Pancreas (tissue), 10 donors: ENCODE measurements around the gene NRAP. TPM values are rescaled to one million over a fixed set of nuclear protein-coding genes. Genes with fewer than 3 reads are reported as not detected.

Experiments
- ATAC-seq, 4 donors: fragments of 200-7000 bp; cut with Tn5 transposase; one replicate each; pipeline versions ENCODE4 v1.8.0 to v1.9.1; 2020; ENCODE audit warnings: mild to moderate bottlenecking in 4 of 4, moderate library complexity in 4 of 4
- DNase-seq, 6 donors: peaks; one replicate each; pipeline ENCODE4 v3.0.0-alpha.2; 2020
- FAIRE-seq: peaks from 2 replicates; lab custom pipeline; 2012; peaks lifted over from hg19 to GRCh38; lab: Jason Lieb, UNC
- H3K27ac ChIP-seq, 4 donors: fragments of 200-600 bp; sonication (generic); 1 replicate in 3 of 4; 2 replicates in 1 of 4; pipeline versions ENCODE4 v1.5.0 to v1.8.0; 2020
- H3K27me3 ChIP-seq, 4 donors: fragments of 200-600 bp; one replicate each; pipeline ENCODE4 v1.8.0; 2021
- H3K36me3 ChIP-seq, 3 donors: fragments of 200-600 bp; sonication (generic) in 1 of 3; one replicate each; pipeline versions ENCODE4 v1.5.0 to v1.8.0; 2020 to 2021
- H3K4me1 ChIP-seq, 3 donors: fragments of 200-600 bp; one replicate each; pipeline ENCODE4 v1.8.0; 2021
- H3K4me3 ChIP-seq, 4 donors: fragments of 200-600 bp; sonication (generic) in 2 of 4; one replicate each; pipeline versions ENCODE4 v1.5.0 to v1.8.0; 2020 to 2021
- H3K9me3 ChIP-seq, 4 donors: fragments of 200-600 bp; one replicate each; pipeline ENCODE4 v1.8.0; 2021
- CTCF ChIP-seq, 4 donors: fragments of 200-600 bp; sonication (generic) in 3 of 4; IDR thresholded peaks; one replicate each; pipeline versions ENCODE4 v1.5.0 to v1.8.0; 2021; ENCODE audit warnings: antibody characterized with exemption in 4 of 4
- WGBS, 2 donors: extraction: QIAGEN DNeasy Blood & Tissue Kit; methylation state at CpG; one replicate each; pipeline ENCODE4 v1.1.7; 2013; 5-methylcytosine and 5-hydroxymethylcytosine counted together
- intact Hi-C, 3 donors: fragments of 100-400 bp; cut with DNase I; formaldehyde crosslinking; loops; one replicate each; pipeline versions ENCODE4 v1.11.1 to v1.14.2; 2022
- polyA plus RNA-seq, 2 donors: library from polyadenylated mRNA; stranded (reverse); fragments of 200-250 nt; gene quantifications; one replicate each; pipeline ENCODE4 v1.2.3, GENCODE V29; 2013
- total RNA-seq, 6 donors: library from RNA; stranded (reverse); fragmentation: NEBNext Ultra II Directional in 4 of 6; extraction: Animal tissue kit (Norgen Biotek cat#: 25700) in 4 of 6; gene quantifications; one replicate each; pipeline versions ENCODE4 v1.2.1 to v1.2.4, GENCODE V29; 2021 to 2023
- donor health status: healthy with polysubstance abuse.
- donor health status: DM: no; HTN: no; CAD: no; lungs with moderate emphysema.
- donor health status: DM: no; HTN: no; CAD: no.
- donor health status: control.
- donor health status: control.
- donor health status: Bipolar disorder and iron deficiency.
- donor health status: DM: yes; HTN: yes; CAD: no.
- donor health status: DM: no; HTN: no; CAD: no.
- donor health status: DM: no; HTN: no; CAD: no.
- donor health status: DM: yes; HTN: yes; CAD: no.

The NRAP gene
- total and polyA plus RNA-seq, 8 donors = 0.03 to 0.67 (median 0.04) TPM; not detected in 1

DNA sequence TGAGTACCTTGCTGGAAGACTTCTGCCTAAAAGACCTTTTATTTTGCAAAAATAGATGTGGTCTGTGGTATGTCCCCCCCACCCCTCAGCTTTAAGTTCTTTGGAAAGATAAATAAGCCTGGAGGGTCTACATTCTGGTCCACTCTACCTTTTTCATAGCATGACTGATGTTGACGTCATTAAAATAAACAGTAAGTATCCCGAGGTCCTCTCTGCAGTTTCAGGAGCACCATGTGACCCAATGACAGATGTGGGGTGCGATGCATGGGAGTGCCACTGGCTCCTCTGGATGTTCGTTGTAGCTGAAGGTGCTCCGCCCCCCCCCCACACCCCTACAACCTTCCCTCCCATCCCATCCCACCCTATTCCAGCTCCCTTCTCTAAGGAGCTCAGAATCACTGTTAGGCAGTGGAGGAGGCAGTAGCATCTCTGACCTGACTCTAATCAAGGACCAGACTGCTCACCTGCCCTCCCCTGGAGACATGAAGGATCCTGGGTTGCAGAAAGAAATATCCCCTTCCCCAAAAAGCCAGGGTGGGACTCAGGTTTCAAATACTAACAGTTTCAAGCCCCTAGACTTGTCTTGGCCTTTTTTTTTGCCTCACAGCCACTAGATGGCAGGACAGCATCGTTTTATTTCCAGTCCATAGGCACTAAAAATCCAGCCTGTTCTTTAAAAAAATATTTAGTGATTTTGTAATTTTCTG lies 40.9 kb upstream of the NRAP start:
- no peak for DNase-seq
- ATAC-seq = peak in 3 of 4 donors; percentile 73 to 76 (median 74)
- Histone ChIP-seq H3K4me3 (no peak overlapping the region), H3K27ac (no peak overlapping the region), H3K9me3 (no peaks in the 10 kb centered on the region), H3K27me3 (no peaks in the 10 kb centered on the region), H3K36me3 (no peaks in the 10 kb centered on the region), H3K4me1 (peaks cover 6 to 19% (median 8%) of the 10 kb centered on the region in 3 donors)
- peak; percentile 19 to 47 (median 36) for TF ChIP-seq CTCF (IDR thresholded peaks at IDR 0.05)
- peak; percentile 65 for FAIRE-seq
- WGBS, 2 donors = 39 to 43% methylated on average over 6 of the region's 6 CpGs
- intact Hi-C loops = loop anchor here in 2 of 3 donors (5.0 to 10.0 kb wide), 2 partner anchors 398 to 400 kb away; no protein-coding TSS in a partner anchor

- no peak for ATAC-seq
- no peaks in the 10 kb centered on the region for H3K9me3 ChIP-seq
- no peaks in the 10 kb centered on the region for H3K4me1 ChIP-seq
- peaks cover 0 to 17% (median 5%) of the 10 kb centered on the region in 3 donors for H3K36me3 ChIP-seq
- FAIRE-seq = no peak
- H3K4me3 ChIP-seq = no peak overlapping the region
- no peak for DNase-seq
- H3K27ac ChIP-seq = no peak overlapping the region
- no peaks in the 10 kb centered on the region for H3K27me3 ChIP-seq
- 84 to 98% methylated on average over 3 of the region's 3 CpGs for WGBS, 2 donors
- TF ChIP-seq CTCF (IDR thresholded peaks at IDR 0.05) = no peak
- intact Hi-C loops = no loop called here
Measured at GRCh38 chr10:113697595-113697994, 33.8 kb upstream of the NRAP start.

DNA sequence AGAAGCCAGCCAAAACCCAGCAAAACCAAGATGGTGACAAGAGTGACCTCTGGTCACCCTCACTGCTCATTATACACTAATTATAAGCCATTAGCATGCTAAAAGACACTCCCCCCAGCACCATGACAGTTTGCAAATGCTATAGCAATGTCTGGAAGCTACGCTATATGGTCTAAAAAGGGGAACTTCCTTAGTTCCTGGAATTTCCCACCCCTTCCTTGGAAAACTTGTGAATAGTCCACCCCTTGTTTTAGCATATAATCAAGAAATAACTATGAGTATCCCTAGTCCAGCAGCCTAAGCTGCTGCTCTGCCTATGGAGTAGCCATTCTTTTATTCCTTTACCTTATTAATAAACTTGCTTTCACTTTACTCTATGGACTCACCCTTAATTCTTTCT lies 31.9 kb upstream of the NRAP start:
- no peak for DNase-seq
- WGBS, 2 donors = 87 to 100% methylated on average over 1 of the region's 1 CpG
- ATAC-seq = no peak
- no peak for FAIRE-seq
- Histone ChIP-seq H3K4me3 (no peak overlapping the region), H3K27me3 (no peaks in the 10 kb centered on the region), H3K36me3 (peaks cover 0 to 17% (median 5%) of the 10 kb centered on the region in 3 donors), H3K9me3 (no peaks in the 10 kb centered on the region), H3K27ac (no peak overlapping the region), H3K4me1 (no peaks in the 10 kb centered on the region)
- no peak for TF ChIP-seq CTCF (IDR thresholded peaks at IDR 0.05)
- intact Hi-C loops = no loop called here

DNA sequence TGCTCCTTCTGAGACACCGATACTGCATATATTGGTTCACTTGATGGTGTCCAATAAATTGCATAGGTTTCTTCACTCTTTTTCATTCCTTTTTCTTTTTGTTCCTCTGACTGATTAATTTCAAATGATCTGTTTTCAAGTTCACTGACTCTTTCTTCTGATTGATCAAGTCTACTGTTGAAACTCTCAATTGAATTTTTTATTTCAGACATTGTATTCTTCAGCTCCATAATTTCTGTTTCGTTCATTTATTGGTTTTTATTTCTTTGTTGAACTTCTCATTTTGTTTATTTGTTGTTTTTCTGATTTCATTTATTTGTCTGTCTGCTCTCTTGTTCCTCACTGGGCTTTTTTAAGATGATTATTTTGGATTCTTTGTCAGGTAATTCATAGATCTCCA lies 29.5 kb upstream of the NRAP start:
- no peak for ATAC-seq
- intact Hi-C loops = no loop called here
- no peak for TF ChIP-seq CTCF (IDR thresholded peaks at IDR 0.05)
- Histone ChIP-seq H3K27me3 (no peaks in the 10 kb centered on the region), H3K36me3 (peaks cover 0 to 9% (median 5%) of the 10 kb centered on the region in 3 donors), H3K4me1 (no peaks in the 10 kb centered on the region), H3K27ac (no peak overlapping the region), H3K9me3 (no peaks in the 10 kb centered on the region), H3K4me3 (no peak overlapping the region)
- no peak for DNase-seq
- no peak for FAIRE-seq
- 85 to 99% methylated on average over 2 of the region's 2 CpGs for WGBS, 2 donors

DNA sequence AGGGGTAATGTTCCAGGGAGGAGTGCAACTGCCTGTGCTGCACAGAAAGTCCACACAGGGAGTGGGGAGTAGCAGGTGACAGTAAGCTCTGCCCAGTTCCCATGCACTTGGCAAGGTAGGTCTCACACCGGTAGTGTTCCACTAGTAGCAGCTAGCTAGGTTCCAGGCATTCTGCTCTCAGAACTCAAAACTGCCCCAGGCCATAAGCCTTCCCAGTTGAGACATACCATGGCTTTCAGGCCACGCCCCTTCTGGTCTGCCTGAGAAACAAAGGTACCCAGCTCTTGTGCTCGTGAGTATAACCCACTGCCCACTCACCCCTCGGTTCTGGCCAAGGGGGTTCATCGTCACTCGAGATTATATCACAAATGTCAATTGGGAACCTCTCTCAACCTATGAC lies 28.4 kb upstream of the NRAP start:
- Histone ChIP-seq H3K4me1 (no peaks in the 10 kb centered on the region), H3K4me3 (no peak overlapping the region), H3K27me3 (no peaks in the 10 kb centered on the region), H3K27ac (no peak overlapping the region), H3K9me3 (no peaks in the 10 kb centered on the region), H3K36me3 (no peaks in the 10 kb centered on the region)
- 86 to 96% methylated on average over 6 of the region's 6 CpGs for WGBS, 2 donors
- ATAC-seq (no peak), DNase-seq (no peak), FAIRE-seq (no peak)
- no peak for TF ChIP-seq CTCF (IDR thresholded peaks at IDR 0.05)
- intact Hi-C loops = no loop called here
